Measurements from ENCODE around the gene ANK3. TPM values are rescaled to one million over a fixed set of nuclear protein-coding genes. Genes with fewer than 3 reads are reported as not detected.

Gene ANK3
- total RNA-seq, 3 donors from 2014 or later = 10.2 to 93.2 (median 57.4) TPM

- H3K9me3 ChIP-seq = no peaks in the 10 kb centered on the region
- no peak for DNase-seq (ENCODE audit: low spot score in 2 of 2)
- no peaks in the 10 kb centered on the region for H3K27me3 ChIP-seq
- intact Hi-C loops (cut with DNase I; ENCODE audit: low total_unique reads) = no loop called here
- H3K36me3 ChIP-seq = no peaks in the 10 kb centered on the region
- H3K4me1 ChIP-seq = no peaks in the 10 kb centered on the region
- no peak for TF ChIP-seq POLR2A (IDR thresholded peaks at IDR 0.05)
- no peak for TF ChIP-seq CTCF (IDR thresholded peaks at IDR 0.05)
- TF ChIP-seq POLR2AphosphoS5 (IDR thresholded peaks at IDR 0.05) = no peak
- H3K4me3 ChIP-seq = no peak overlapping the region
- no peak overlapping the region for H3K27ac ChIP-seq
These were observed 267.5 kb downstream of the ANK3 start for GRCh38 chr10:60122190-60122589.

- Histone ChIP-seq H3K4me3 (no peak overlapping the region), H3K36me3 (no peaks in the 10 kb centered on the region), H3K27me3 (no peaks in the 10 kb centered on the region), H3K9me3 (no peaks in the 10 kb centered on the region), H3K27ac (no peak overlapping the region), H3K4me1 (no peaks in the 10 kb centered on the region)
- no peak for DNase-seq (ENCODE audit: low spot score in 2 of 2)
- intact Hi-C loops (cut with DNase I; ENCODE audit: low total_unique reads) = no loop called here
- TF ChIP-seq POLR2AphosphoS5 (IDR thresholded peaks at IDR 0.05) (no peak), CTCF (IDR thresholded peaks at IDR 0.05) (peak in 2 of 3 donors; percentile 50 to 53)
These were observed 274.7 kb downstream of the ANK3 start for GRCh38 chr10:60114765-60115586.

GRCh38 chr10:60110739-60111138 is 278.9 kb downstream of the ANK3 start:
- no peak overlapping the region for H3K27ac ChIP-seq
- H3K4me1 ChIP-seq = no peaks in the 10 kb centered on the region
- no peaks in the 10 kb centered on the region for H3K27me3 ChIP-seq
- no peaks in the 10 kb centered on the region for H3K36me3 ChIP-seq
- DNase-seq (ENCODE audit: low spot score in 2 of 2) = no peak
- TF ChIP-seq POLR2AphosphoS5 (IDR thresholded peaks at IDR 0.05) = no peak
- TF ChIP-seq CTCF (IDR thresholded peaks at IDR 0.05) = no peak
- no peak for TF ChIP-seq POLR2A (IDR thresholded peaks at IDR 0.05)
- intact Hi-C loops (cut with DNase I; ENCODE audit: low total_unique reads) = no loop called here
- H3K9me3 ChIP-seq = no peaks in the 10 kb centered on the region
- no peak overlapping the region for H3K4me3 ChIP-seq

- Histone ChIP-seq H3K27ac (no peak overlapping the region), H3K27me3 (no peaks in the 10 kb centered on the region), H3K9me3 (no peaks in the 10 kb centered on the region), H3K4me3 (no peak overlapping the region), H3K4me1 (no peaks in the 10 kb centered on the region), H3K36me3 (no peaks in the 10 kb centered on the region)
- intact Hi-C loops (cut with DNase I; ENCODE audit: low total_unique reads) = no loop called here
- DNase-seq (ENCODE audit: low spot score in 2 of 2) = no peak
- TF ChIP-seq CTCF (IDR thresholded peaks at IDR 0.05) = no peak
- TF ChIP-seq POLR2A (IDR thresholded peaks at IDR 0.05) = no peak
- no peak for TF ChIP-seq POLR2AphosphoS5 (IDR thresholded peaks at IDR 0.05)
These were observed 282.2 kb downstream of the ANK3 start for GRCh38 chr10:60107308-60107976.

GRCh38 chr10:60105295-60105695 is 284.4 kb downstream of the ANK3 start:
- H3K4me1 ChIP-seq = no peaks in the 10 kb centered on the region
- no peaks in the 10 kb centered on the region for H3K27me3 ChIP-seq
- DNase-seq (ENCODE audit: low spot score in 2 of 2) = no peak
- no peaks in the 10 kb centered on the region for H3K9me3 ChIP-seq
- no peak overlapping the region for H3K4me3 ChIP-seq
- TF ChIP-seq POLR2AphosphoS5 (IDR thresholded peaks at IDR 0.05) (no peak), POLR2A (IDR thresholded peaks at IDR 0.05) (no peak), CTCF (IDR thresholded peaks at IDR 0.05) (no peak)
- intact Hi-C loops (cut with DNase I; ENCODE audit: low total_unique reads) = no loop called here
- H3K27ac ChIP-seq = no peak overlapping the region
- no peaks in the 10 kb centered on the region for H3K36me3 ChIP-seq

Data from breast epithelium (tissue), 4 donors.